CD4-positive, alpha-beta T cell treated with Interleukin-6 at 100 ng/mL for 8 hours (primary cell): ENCODE data around the gene THADA.

Experiments
- DNase-seq: peaks from one replicate; pipeline ENCODE4 v3.0.0-alpha.2; 2020; ENCODE audit warnings: mixed read lengths, low spot score

THADA gene

DNA sequence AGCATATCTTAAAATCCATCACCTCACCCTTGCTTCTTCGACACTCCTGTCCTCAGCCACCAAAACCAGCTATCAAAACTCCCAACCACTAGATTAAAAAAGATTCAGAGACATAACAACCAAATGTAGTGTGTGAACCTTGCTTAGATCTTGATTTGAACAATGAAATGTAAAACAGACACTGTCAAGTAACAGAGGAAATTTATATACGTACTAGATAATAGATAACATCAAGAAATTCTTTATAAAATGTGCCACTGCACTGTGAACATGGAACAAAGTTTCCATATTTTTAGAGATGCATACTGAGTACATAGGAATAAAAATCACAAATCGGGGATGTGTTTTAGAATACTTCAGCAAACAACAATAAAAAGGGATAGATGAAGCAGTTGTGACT is 86.0 kb downstream of the THADA start:
- DNase-seq = no peak

GRCh38 chr2:43508209-43508608 is 87.6 kb downstream of the THADA start:
- no peak for DNase-seq

- no peak for DNase-seq
These were observed 88.7 kb downstream of the THADA start for GRCh38 chr2:43507137-43507536.

DNA sequence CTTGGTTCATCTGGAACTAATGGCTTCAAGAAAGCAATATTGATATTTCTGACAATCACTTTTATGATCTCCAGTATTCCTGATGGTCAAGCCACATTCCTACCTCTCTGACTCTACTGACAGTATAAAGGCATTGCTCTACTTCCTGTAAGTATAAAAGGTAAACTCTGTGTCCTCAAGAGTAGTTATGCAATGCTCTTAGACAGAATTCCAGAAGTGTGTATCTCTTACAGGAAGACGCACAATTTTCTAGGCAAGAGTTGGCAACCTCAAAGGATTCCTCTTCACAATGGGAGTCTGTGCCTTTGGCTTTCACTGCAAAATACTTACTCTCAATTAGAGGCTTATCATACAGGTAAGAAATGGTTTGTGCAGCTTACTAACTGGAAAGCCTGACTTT is 100.1 kb downstream of the THADA start:
- DNase-seq = no peak

DNA sequence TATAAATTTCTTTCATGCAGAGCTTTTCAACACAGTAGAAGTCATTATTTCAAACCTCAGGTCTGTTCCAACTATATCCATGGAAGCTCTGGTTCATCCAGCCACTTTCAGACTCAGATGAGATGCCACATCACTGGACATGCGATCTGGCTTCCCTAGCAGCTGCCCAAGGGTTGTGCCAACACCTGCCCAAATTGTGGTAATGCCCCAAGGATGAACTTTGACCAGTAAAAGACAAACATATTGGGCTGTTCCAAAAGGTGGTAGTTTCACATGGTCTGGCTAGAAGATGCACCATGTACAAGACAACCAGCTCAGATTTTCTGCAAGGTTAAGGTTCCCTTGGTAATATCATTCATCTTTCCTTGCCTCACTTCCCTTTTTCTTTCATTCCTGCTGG is 101.9 kb downstream of the THADA start:
- no peak for DNase-seq

DNA sequence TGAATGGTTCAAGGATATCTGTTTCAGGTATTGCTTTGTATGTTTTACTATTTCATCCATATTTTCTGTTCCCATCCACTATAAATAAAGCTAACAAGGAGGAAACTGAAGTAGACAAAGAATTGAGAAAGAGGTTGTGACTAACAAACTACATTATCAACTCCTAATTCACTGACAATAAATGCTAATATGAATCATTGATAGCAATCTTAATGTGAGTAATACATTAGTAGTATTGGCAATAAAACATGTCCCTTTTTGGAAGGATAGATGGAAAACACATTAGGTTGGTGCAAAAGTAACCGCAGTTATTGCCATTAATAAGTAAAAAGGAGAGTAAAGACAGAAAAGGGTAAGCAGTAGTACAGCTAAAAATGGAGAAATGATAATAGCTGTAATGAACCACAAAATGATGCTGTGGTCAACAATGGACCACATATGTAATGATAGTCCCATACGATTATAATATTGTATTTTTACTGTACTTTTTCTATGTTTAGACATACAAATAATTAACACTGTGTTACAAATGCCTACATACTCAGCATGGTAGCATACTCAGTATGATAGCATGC is 104.7 kb downstream of the THADA start:
- DNase-seq = no peak

DNA sequence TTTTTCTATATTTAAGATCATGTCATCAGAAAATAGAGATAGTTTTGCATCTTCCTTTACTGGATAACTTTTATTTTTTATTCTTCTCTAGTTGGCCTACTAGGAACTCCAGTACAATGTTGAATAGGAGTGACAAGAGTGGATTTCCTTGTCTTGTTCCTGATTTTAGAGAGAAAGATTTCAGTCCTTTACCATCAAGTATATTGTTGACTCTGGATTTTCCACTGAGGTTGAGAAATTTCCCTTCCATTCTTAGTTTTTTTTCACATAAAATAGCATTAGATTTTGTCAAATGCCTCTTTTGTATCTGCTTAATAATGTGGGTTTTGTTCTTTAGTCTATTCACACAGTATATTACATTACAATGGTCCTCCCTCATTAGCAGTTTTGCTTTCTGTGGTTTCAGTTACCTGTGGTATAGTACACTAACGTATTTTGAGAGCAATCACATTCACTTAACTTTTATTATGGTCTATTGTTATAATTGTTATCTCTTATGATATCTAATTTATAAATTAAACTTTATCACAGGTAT is 105.5 kb downstream of the THADA start:
- no peak for DNase-seq

- no peak for DNase-seq
These were observed 107.1 kb downstream of the THADA start for GRCh38 chr2:43488737-43489136.

DNA sequence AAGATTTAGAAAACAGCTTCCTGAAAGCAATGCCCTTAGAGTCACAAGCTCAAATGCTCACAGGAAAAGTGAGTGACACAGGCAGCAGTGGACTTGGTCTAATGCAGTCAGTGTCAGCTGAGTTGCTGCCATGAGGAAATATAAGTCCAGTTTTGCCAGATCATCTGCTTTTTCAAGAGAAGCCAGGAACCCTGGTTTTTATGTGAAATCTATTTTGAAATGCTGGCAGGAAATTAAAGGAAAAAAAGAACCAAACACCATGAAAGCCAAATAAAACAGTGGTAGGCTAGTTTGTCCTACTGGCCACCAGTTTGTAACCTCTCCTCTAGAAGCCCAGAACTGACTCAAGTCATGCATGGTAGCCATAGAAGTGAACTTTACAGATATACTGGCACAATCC is 109.2 kb downstream of the THADA start:
- DNase-seq = no peak

GRCh38 chr2:43484323-43484930 is 111.4 kb downstream of the THADA start:
- DNase-seq = peak; percentile 43

DNA sequence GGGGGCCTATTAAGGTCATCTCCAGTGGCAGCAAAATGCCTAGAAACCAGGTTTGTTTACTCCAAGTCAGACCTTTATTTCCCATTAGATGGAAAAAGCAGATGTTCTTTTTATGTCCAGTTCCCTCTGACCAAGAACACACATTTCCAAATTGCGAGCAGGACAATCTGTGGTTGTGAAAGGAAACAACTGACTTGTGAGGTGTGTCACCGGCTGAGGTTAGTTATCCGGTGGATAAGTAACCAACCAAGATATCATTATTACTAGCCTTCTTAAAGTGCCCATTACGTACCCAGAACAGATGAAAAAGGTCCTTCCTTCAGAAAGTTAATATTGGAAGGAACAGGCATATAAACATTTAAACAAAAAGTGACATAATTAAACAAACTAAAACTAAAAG is 112.9 kb downstream of the THADA start:
- DNase-seq = no peak

GRCh38 chr2:43481927-43482542 is 113.8 kb downstream of the THADA start:
- DNase-seq = no peak

DNA sequence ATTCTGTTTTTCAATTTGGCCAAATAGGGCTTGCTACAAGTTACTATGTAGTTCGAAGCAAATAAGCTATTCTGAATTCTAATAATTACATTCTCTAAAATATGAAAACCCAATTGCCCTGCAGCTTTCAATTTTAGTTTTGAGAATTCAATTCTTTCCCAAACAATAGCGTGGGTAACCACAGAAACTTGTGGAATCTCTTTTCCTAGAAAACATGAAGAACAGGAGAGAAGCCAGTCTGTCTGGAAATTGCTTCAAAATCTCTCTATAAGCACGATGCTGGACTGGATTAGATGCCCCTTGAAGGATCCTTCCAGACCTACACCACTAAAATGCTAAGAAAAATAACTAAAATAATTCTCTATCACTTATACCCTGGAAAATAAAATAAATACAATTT is 115.0 kb downstream of the THADA start:
- no peak for DNase-seq

DNA sequence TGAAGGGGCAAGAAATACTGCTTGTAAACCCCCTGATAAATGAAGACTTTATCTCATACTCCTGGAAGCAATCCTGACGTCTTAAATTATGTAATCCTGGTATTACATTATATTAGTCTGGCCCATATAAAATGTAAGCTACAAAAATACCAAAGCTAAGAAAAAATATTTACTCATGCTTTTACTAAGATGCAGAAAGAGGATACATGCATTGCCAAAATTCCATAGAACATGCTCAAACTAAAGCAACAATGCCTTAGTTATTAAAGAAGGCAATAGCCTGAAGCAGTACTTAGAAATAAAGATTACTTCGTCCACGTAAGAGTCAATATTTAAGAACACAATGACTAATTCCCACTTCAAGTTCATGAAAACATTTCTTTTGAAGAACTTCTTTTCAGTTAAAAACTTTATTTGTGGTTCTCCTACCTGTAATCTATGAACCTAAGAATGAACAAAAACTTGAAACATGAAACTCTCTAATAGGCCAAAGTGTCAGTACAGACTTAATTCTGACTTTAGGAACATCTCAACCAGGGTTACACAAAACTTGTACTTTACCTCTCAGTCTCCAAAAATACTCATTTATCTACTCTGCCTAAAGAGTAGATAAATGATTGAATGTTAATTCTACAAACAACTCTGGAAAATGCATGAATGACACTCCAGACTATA is 117.3 kb downstream of the THADA start:
- DNase-seq = no peak

GRCh38 chr2:43475922-43476321 is 119.9 kb downstream of the THADA start:
- no peak for DNase-seq

- no peak for DNase-seq
These were observed 120.5 kb downstream of the THADA start for GRCh38 chr2:43475137-43475846.

- no peak for DNase-seq
These were observed 121.6 kb downstream of the THADA start for GRCh38 chr2:43474273-43474672.

DNA sequence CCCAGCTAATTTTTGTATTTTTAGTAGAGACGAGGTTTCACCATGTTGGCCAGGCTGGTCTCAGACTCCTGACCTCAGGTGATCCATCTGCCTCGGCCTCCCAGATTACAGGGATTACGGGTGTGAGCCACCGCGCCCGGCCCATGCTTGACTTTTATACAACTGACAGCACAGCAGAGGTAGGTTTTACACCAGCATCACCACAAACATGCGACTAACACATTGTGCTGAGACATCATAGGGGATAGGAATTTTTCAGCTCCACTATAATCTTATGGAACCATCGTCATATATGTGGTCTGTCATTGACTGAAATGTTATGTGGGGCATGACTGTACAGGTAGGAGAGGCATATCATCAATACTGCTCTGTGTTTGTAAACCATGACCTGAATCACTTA is 122.1 kb downstream of the THADA start:
- DNase-seq = no peak

DNA sequence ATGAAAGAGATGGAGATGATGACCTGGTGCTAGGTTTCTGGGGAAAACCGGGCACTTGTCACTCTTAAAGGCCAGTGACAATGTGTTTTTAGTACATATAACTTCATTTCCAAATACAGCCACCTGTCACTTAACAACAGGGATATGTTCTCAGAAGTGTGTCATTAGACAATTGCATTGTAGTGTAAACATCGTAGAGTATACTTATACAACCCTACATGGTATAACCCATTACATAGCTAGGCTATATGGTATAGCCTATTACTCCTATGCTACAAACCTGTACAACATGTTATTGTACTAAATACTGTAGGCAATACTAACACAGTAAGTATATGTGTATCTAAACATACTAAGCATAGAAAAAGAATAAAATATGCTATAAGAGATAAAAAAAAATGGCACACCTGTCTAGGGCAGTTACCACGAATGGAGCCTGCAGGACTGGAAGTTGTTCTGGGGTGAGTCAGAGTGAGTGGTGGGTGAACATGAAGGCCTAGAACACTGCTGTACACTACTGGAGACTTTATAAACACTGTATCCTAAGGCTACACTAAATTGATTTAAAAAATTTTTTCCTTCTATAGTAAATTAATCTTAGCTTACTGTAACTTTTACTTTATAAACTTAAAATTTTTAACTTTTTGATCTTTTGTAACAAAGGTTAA is 123.2 kb downstream of the THADA start:
- no peak for DNase-seq

DNA sequence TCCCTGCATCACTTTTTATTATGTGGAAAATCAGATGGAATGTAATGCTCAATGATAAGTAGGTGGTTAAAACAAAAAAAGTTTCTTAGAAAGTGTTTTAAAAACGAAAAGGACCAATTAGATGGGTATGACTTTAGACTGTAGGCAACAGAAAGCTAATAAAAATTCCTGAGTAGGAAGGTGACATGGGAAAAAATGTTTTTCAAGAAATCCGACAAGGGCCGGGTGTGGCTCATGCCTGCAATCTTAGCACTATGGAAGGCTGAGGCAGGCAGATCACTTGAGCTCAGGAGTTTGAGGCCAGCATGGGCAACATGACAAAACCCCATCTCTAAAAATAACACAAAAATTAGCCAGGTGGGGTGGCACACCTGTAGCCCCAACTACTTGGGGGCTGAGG is 126.1 kb downstream of the THADA start:
- no peak for DNase-seq

- no peak for DNase-seq
These were observed 126.7 kb downstream of the THADA start for GRCh38 chr2:43469094-43469493.

DNA sequence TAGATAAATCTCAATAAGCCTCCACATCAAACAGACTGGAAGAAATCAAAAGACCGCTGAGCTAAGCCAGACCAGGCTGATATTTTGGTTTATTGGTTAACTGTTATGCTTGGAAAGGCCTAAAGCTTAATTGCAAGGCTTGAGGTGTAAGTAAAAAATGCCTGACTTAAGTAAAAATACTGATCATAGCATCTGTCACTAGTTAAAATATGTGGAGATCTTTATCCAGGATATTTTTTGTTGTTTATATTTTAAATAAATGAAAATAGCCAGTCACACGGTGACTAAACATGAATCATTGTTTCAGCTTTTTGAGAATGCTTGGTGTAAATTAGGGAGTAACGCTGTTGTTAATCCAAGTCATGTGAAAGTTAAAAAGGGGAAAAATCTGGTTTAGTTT is 127.9 kb downstream of the THADA start:
- no peak for DNase-seq
